IMR-90 (cell line): ENCODE measurements around the gene USP10. TPM values are rescaled to one million over a fixed set of nuclear protein-coding genes. Genes with fewer than 3 reads are reported as not detected.
"Not testable (repeated sequence)": the region's sequence is repeated elsewhere in the genome, so short reads cannot be mapped to it uniquely, and the experiment has no call there.

Source experiments
- ATAC-seq: fragments of 200-7000 bp; cut with Tn5 transposase; 2 replicates; pipeline ENCODE4 v1.9.1; 2020; ENCODE audit warnings: low read depth, mild to moderate bottlenecking, moderate library complexity
- BruUV-seq: library from RNA; stranded (reverse); fragments of 400-500 nt; replicated peaks from 2 replicates; lab custom pipeline; 2021; lab: Mats Ljungman, UMichigan
- CTCF ChIA-PET: fragments of 300-600 bp; formaldehyde crosslinking; extraction: SDS; loops from one replicate; lab custom pipeline; 2021; ENCODE audit warnings: antibody characterized with exemption; lab: Yijun Ruan, JAX
- POLR2A ChIA-PET: fragments of 300-600 bp; sonication (Branson Sonifier 250); formaldehyde crosslinking; loops from one replicate; lab custom pipeline; 2022; ENCODE audit warnings: antibody characterized with exemption; ENCODE audit not compliant: unreplicated experiment; lab: Charles Lee
- DNase-seq: peaks from one replicate; pipeline ENCODE4 v3.0.0; 2013
- H2AFZ ChIP-seq: replicated peaks from 2 replicates; pipeline ENCODE3; 2013; ENCODE audit warnings: low read length, mild to moderate bottlenecking; ENCODE audit not compliant: poor library complexity
- H2AK5ac ChIP-seq: 2 replicates; pipeline ENCODE4 v1.6.1; 2013; ENCODE audit warnings: low read depth, low read length, inconsistent platforms
- H2AK9ac ChIP-seq: replicated peaks from 2 replicates; pipeline ENCODE3; 2013; ENCODE audit warnings: mild to moderate bottlenecking, low read depth, low read length, moderate library complexity; ENCODE audit not compliant: poor library complexity
- H2BK120ac ChIP-seq: 2 replicates; pipeline ENCODE4 v1.6.1; 2013; ENCODE audit warnings: low read depth, low read length, inconsistent platforms
- H2BK15ac ChIP-seq: 3 replicates; pipeline ENCODE4 v1.6.1; 2013; ENCODE audit warnings: low read depth, low read length, inconsistent platforms
- H2BK20ac ChIP-seq: 2 replicates; pipeline ENCODE4 v1.6.1; 2013; ENCODE audit warnings: low read depth, mild to moderate bottlenecking, inconsistent platforms, low read length, moderate library complexity
- H2BK5ac ChIP-seq: 2 replicates; pipeline ENCODE4 v1.6.1; 2013; ENCODE audit warnings: mild to moderate bottlenecking, low read depth, low read length, inconsistent platforms; ENCODE audit not compliant: poor library complexity, severe bottlenecking
- H3K14ac ChIP-seq: replicated peaks from 2 replicates; pipeline ENCODE4 v1.6.1; 2013; ENCODE audit warnings: low read depth, low read length, inconsistent platforms
- H3K18ac ChIP-seq: 2 replicates; pipeline ENCODE4 v1.6.1; 2013; ENCODE audit warnings: low read depth, low read length, control low read depth
- H3K23ac ChIP-seq: 2 replicates; pipeline ENCODE4 v1.6.1; 2013; ENCODE audit warnings: low read depth, low read length, inconsistent platforms
- H3K27ac ChIP-seq: 2 replicates; pipeline ENCODE4 v1.5.1; 2013; ENCODE audit warnings: mild to moderate bottlenecking, control low read depth, low read length; ENCODE audit not compliant: insufficient read depth
- H3K27me3 ChIP-seq: 2 replicates; pipeline ENCODE4 v1.6.1; 2013; ENCODE audit warnings: low read length; ENCODE audit not compliant: control insufficient read depth, insufficient read depth
- H3K36me3 ChIP-seq: 2 replicates; pipeline ENCODE4 v1.6.1; 2013; ENCODE audit warnings: low read length, mixed read lengths; ENCODE audit not compliant: control insufficient read depth, insufficient read depth
- H3K4ac ChIP-seq: 2 replicates; pipeline ENCODE4 v1.6.1; 2013; ENCODE audit warnings: low read depth, low read length, inconsistent platforms
- H3K4me1 ChIP-seq: 2 replicates; pipeline ENCODE4 v1.6.1; 2013; ENCODE audit warnings: low read length, mixed read lengths; ENCODE audit not compliant: control insufficient read depth, insufficient read depth
- H3K4me2 ChIP-seq: 2 replicates; pipeline ENCODE4 v1.6.1; 2013; ENCODE audit warnings: low read depth, mild to moderate bottlenecking, control low read depth, low read length, moderate library complexity
- H3K4me3 ChIP-seq: 2 replicates; pipeline ENCODE4 v1.5.1; 2013; ENCODE audit warnings: low read depth, mild to moderate bottlenecking, control low read depth, low read length, moderate library complexity; ENCODE audit not compliant: insufficient read depth
- H3K56ac ChIP-seq: 2 replicates; pipeline ENCODE4 v1.6.1; 2013; ENCODE audit warnings: low read length, inconsistent platforms; ENCODE audit not compliant: insufficient read depth; ENCODE audit errors: extremely low read depth
- H3K79me1 ChIP-seq, 2 experiments: 2 replicates each; pipeline ENCODE4 v1.6.1; 2013; ENCODE audit warnings: low read length in 2 of 2, inconsistent platforms in 1 of 2, low read depth in 1 of 2
- H3K9ac ChIP-seq: 2 replicates; pipeline ENCODE4 v1.6.1; 2013; ENCODE audit warnings: low read depth, low read length, control low read depth
- H3K9me1 ChIP-seq: 2 replicates; pipeline ENCODE4 v1.6.1; 2013; ENCODE audit warnings: low read length, inconsistent platforms; ENCODE audit not compliant: insufficient read depth
- H3K9me3 ChIP-seq: 2 replicates; pipeline ENCODE4 v1.6.1; 2013; ENCODE audit warnings: low read length; ENCODE audit not compliant: control insufficient read depth, insufficient read depth
- H4K20me1 ChIP-seq: 2 replicates; pipeline ENCODE4 v1.6.1; 2013; ENCODE audit warnings: low read length, inconsistent platforms; ENCODE audit not compliant: insufficient read depth
- H4K5ac ChIP-seq: 2 replicates; pipeline ENCODE4 v1.6.1; 2013; ENCODE audit warnings: mild to moderate bottlenecking, low read depth, low read length, control low read depth
- H4K8ac ChIP-seq, 2 experiments: 2 replicates each; pipeline ENCODE4 v1.6.1; 2013; ENCODE audit warnings: low read depth in 2 of 2, low read length in 2 of 2, control low read depth in 1 of 2, inconsistent platforms in 1 of 2
- H4K91ac ChIP-seq: 2 replicates; pipeline ENCODE4 v1.6.1; 2013; ENCODE audit warnings: low read depth, low read length, inconsistent platforms; ENCODE audit not compliant: insufficient read depth
- BHLHE40 ChIP-seq: fragments of 150-350 bp; IDR thresholded peaks from 2 replicates; pipeline ENCODE4 v1.6.1; 2016; ENCODE audit warnings: mild to moderate bottlenecking, low read depth, low read length
- ELK1 ChIP-seq: fragments of 150-350 bp; IDR thresholded peaks from 2 replicates; pipeline ENCODE4 v1.6.1; 2016; ENCODE audit warnings: low read depth, mild to moderate bottlenecking, low read length, moderate library complexity, borderline replicate concordance
- RFX5 ChIP-seq: IDR thresholded peaks from 2 replicates; pipeline ENCODE4 v1.8.0; 2012; ENCODE audit warnings: low read depth, mild to moderate bottlenecking, low read length, moderate library complexity
- WGBS, 2 experiments: methylation state at CpG; one replicate each; pipeline versions ENCODE4 v1.1.5 to v1.1.7; 2013; ENCODE audit warnings: missing lambda C conversion rate in 2 of 2; ENCODE audit not compliant: insufficient read length in 1 of 2; ENCODE audit errors: extremely low coverage in 2 of 2; 5-methylcytosine and 5-hydroxymethylcytosine counted together
- dilution Hi-C: fragments of 300-500 bp; cut with HindIII; formaldehyde crosslinking; loops from one replicate; pipeline ENCODE4 v1.14.3; 2018; ENCODE audit warnings: low sequenced_read_pairs; ENCODE audit not compliant: unreplicated experiment
- in situ Hi-C: fragments of 300-500 bp; cut with MboI; formaldehyde crosslinking; loops from 3 replicates; pipeline ENCODE4 v1.14.3; 2019; ENCODE audit warnings: low sequenced_read_pairs, inconsistent platforms, mixed read lengths
- intact Hi-C: fragments of 100-400 bp; cut with micrococcal nuclease; formaldehyde crosslinking; loops from 2 replicates; pipeline ENCODE4 v1.10.0; 2022
- polyA plus RNA-seq, 3 experiments: library from polyadenylated mRNA; depleted of rRNA; stranded (reverse); fragments of >200 nt; gene quantifications; 2 replicates each; pipeline ENCODE4 v1.2.3, GENCODE V29; 2012; ENCODE audit warnings: low replicate concordance in 1 of 3
- total RNA-seq: library from RNA; depleted of rRNA; stranded (reverse); fragments of >200 nt; gene quantifications from 2 replicates; pipeline ENCODE4 v1.2.3, GENCODE V29; 2012

The USP10 gene
- total and polyA plus RNA-seq, 2 of the 4 experiments (the other 2 are of a cell fraction) = 54.3 to 79.0 TPM

- TF ChIP-seq ELK1 (no peak), BHLHE40 (peak; percentile 50; the same call in 1 of the 2 replicates), RFX5 (no peak)
Measured at GRCh38 chr16:84687715-84688114, 12.1 kb upstream of the USP10 start (continued).

- dilution Hi-C loops, BruUV-seq, in situ Hi-C loops, H3K9me3 ChIP-seq, H3K4me3 ChIP-seq, POLR2A ChIA-PET, H2AFZ ChIP-seq, DNase-seq, intact Hi-C loops, H3K27me3 ChIP-seq, H3K4me1 ChIP-seq, ATAC-seq, H3K79me1 ChIP-seq, H3K9ac ChIP-seq, H4K5ac ChIP-seq, H3K56ac ChIP-seq, H4K20me1 ChIP-seq, H3K36me3 ChIP-seq: not testable (repeated sequence)
- peak overlapping the region; percentile 64 for H3K4ac ChIP-seq
- peak overlapping the region; percentile 89 for H2BK120ac ChIP-seq
- peak overlapping the region; percentile 85 for H2AK5ac ChIP-seq
- peak overlapping the region; percentile 93; the same call in 1 of the 2 replicates for H2BK20ac ChIP-seq
- H3K18ac ChIP-seq = peak overlapping the region; percentile 65; the same call in 1 of the 2 replicates
- H3K27ac ChIP-seq = peak overlapping the region; percentile 54
- peak overlapping the region; percentile 29; the same call in 1 of the 2 replicates for H3K23ac ChIP-seq
- H2AK9ac ChIP-seq = peak overlapping the region; percentile 90
- H4K91ac ChIP-seq = peak overlapping the region; percentile 68
- peak overlapping the region; percentile 13 to 82; a peak in 3 of 4 replicates for H4K8ac ChIP-seq
- H3K14ac ChIP-seq = peak overlapping the region; percentile 17
- peak overlapping the region; percentile 87 for H2BK5ac ChIP-seq
- H3K9me1 ChIP-seq = peaks cover 14% of the 10 kb centered on the region
- 88% methylated on average over 1 of the region's 4 CpGs; no CpG with 5 or more reads in 1 of the 2 experiments for WGBS, 2 experiments
- CTCF ChIA-PET = interaction anchor here (0.7 to 1.4 kb wide), 2 partner anchors 13 to 16 kb away, joined by 4 to 10 read pairs; no protein-coding TSS in a partner anchor
- H2BK15ac ChIP-seq = peak overlapping the region; percentile 88; the same call in 2 of the 3 replicates
- 0 out of 2 replicates have a peak overlapping the region, but pooled peaks have one; percentile 12 for H3K4me2 ChIP-seq
Measured at GRCh38 chr16:84688163-84688562, 11.6 kb upstream of the USP10 start.
